ENCODE measurements around the gene TMEM89. TPM values are rescaled to one million over a fixed set of nuclear protein-coding genes. Genes with fewer than 3 reads are reported as not detected.
A peak's percentile ranks its signal among the peaks of the same experiment; 100 is the strongest.

The TMEM89 gene
- total RNA-seq, 1 experiment from 2014 or later: not detected

GRCh38 chr3:48642605-48643004 lies 21.0 kb upstream of the TMEM89 start:
- DNase-seq (ENCODE audit: low read depth): no peak

GRCh38 chr3:48641396-48641795 lies 19.8 kb upstream of the TMEM89 start:
- no peak for DNase-seq (ENCODE audit: low read depth)

- DNase-seq (ENCODE audit: low read depth): no peak
Measured at GRCh38 chr3:48639944-48640606, 18.5 kb upstream of the TMEM89 start.

- DNase-seq (ENCODE audit: low read depth): no peak
Measured at GRCh38 chr3:48637305-48637704, 15.7 kb upstream of the TMEM89 start.

- no peak for DNase-seq (ENCODE audit: low read depth)
Measured at GRCh38 chr3:48636149-48636655, 14.6 kb upstream of the TMEM89 start.

GRCh38 chr3:48635222-48636021 lies 13.9 kb upstream of the TMEM89 start, which contains the start of gene SLC26A6:
Gene SLC26A6 (minus strand): TSS chr3:48635461. CDS start chr3:48635393, 68 bp downstream.
- peak; percentile 93 for DNase-seq (ENCODE audit: low read depth)

- peak; percentile 62 for DNase-seq (ENCODE audit: low read depth)
Measured at GRCh38 chr3:48634661-48635221, 13.2 kb upstream of the TMEM89 start.

GRCh38 chr3:48633743-48634142 lies 12.2 kb upstream of the TMEM89 start:
- DNase-seq (ENCODE audit: low read depth): no peak

GRCh38 chr3:48633256-48633655 lies 11.7 kb upstream of the TMEM89 start:
- no peak for DNase-seq (ENCODE audit: low read depth)

- no peak for DNase-seq (ENCODE audit: low read depth)
Measured at GRCh38 chr3:48631516-48632448, 10.2 kb upstream of the TMEM89 start.

- DNase-seq (ENCODE audit: low read depth): no peak
Measured at GRCh38 chr3:48630833-48631232, 9.3 kb upstream of the TMEM89 start.

- DNase-seq (ENCODE audit: low read depth): no peak
Measured at GRCh38 chr3:48630407-48630806, 8.8 kb upstream of the TMEM89 start.

GRCh38 chr3:48629894-48630293 lies 8.3 kb upstream of the TMEM89 start:
- DNase-seq (ENCODE audit: low read depth): no peak

GRCh38 chr3:48628277-48629017 lies 6.9 kb upstream of the TMEM89 start:
- no peak for DNase-seq (ENCODE audit: low read depth)

GRCh38 chr3:48625600-48625999 lies 4.0 kb upstream of the TMEM89 start:
- no peak for DNase-seq (ENCODE audit: low read depth)

- no peak for DNase-seq (ENCODE audit: low read depth)
Measured at GRCh38 chr3:48624767-48625166, 3.2 kb upstream of the TMEM89 start.

- DNase-seq (ENCODE audit: low read depth): no peak
Measured at GRCh38 chr3:48623851-48624547, 2.4 kb upstream of the TMEM89 start.

GRCh38 chr3:48619541-48620524 lies 1.7 kb downstream of the TMEM89 start:
- DNase-seq (ENCODE audit: low read depth): no peak

- DNase-seq (ENCODE audit: low read depth): no peak
Measured at GRCh38 chr3:48617559-48617958, 4.0 kb downstream of the TMEM89 start.

All from M059J (cell line).